SW480 (cell line): ENCODE data around the gene WDPCP.
"Not testable (repeated sequence)": the region's sequence is repeated elsewhere in the genome, so short reads cannot be mapped to it uniquely, and the experiment has no call there.

Experiments
- DNase-seq: peaks from one replicate; pipeline ENCODE4 v3.0.0-alpha.2; 2016; ENCODE audit warnings: low spot score

Gene WDPCP

DNA sequence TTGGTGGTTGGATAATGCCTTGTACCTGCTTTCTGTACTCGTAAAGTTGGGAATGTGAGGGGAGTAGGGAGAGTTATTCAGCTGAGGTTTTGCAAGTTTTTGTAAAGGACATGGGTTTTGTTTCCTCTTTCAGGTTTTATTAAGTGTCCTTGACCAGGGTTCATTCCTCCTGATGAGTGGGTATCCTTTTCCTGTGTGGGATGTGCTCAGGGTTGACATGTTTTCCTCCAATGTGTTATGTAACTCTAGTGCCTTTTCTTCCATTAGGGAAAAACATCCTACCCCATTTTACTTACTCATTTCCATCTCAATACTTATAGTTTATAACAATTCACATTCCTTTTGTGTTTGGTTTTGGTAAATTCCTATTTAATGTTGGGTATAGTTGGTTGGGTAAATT is 489.2 kb downstream of the WDPCP start:
- no peak for DNase-seq

GRCh38 chr2:63096491-63096890 is 491.8 kb downstream of the WDPCP start:
- no peak for DNase-seq

DNA sequence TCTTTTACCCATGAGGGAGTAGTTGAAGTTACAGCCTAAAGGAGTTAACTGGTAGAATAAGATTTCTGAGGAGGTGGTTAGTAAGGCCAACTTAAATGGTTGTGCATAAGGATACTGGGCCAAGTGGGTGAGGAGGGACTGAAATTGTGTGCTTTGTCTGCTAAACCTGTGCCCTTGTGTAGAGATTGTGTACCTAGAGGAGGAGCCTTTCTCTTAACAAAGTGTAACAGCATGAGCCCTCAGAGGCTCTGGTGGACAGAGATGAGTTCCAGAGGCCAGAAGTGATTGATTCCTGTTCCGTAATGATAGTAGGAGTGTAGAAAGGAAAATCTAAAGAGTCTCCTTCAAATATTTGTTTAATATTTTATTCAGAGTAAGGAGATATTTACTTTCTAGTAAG is 494.8 kb downstream of the WDPCP start:
- DNase-seq, result no peak

- no peak for DNase-seq
Observed at GRCh38 chr2:63092857-63093256, 495.4 kb downstream of the WDPCP start.

- no peak for DNase-seq
Observed at GRCh38 chr2:63092401-63092800, 495.9 kb downstream of the WDPCP start.

DNA sequence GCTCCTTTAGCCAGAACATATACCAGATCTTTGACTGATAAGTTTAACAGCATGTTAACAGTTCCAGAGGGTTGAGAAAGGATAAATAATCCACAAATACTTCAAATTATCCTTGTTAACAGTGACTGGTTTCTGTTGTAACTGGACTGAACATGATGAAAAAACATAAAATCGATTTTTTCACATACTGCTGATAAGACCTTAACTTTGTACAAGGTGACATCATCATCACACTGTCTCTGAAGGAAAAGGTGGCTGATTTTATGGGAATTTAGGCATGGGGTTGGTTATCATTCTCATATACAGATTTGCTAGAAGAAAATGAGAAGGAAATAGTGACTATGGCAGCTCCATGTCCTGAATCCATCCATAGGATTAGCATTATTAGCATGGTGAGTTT is 501.6 kb downstream of the WDPCP start:
- no peak for DNase-seq

DNA sequence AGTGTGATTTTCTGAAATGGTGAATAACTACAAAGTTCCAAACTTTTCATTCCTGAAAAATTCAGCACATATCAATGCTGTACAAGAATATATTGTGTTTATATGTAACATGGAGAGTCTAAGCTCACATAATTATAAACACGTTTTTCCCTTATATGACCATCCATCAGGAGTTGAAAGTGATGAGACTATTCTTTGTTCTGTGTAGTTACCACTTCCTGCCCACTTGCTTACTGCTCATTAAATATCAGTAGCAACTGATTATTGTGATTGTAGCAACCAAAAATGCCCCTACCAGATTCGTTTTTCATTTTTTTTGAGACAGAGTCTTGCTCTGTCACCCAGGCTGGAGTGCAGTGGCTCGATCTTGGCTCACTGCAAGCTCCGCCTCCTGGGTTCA is 506.9 kb downstream of the WDPCP start:
- no peak for DNase-seq

DNA sequence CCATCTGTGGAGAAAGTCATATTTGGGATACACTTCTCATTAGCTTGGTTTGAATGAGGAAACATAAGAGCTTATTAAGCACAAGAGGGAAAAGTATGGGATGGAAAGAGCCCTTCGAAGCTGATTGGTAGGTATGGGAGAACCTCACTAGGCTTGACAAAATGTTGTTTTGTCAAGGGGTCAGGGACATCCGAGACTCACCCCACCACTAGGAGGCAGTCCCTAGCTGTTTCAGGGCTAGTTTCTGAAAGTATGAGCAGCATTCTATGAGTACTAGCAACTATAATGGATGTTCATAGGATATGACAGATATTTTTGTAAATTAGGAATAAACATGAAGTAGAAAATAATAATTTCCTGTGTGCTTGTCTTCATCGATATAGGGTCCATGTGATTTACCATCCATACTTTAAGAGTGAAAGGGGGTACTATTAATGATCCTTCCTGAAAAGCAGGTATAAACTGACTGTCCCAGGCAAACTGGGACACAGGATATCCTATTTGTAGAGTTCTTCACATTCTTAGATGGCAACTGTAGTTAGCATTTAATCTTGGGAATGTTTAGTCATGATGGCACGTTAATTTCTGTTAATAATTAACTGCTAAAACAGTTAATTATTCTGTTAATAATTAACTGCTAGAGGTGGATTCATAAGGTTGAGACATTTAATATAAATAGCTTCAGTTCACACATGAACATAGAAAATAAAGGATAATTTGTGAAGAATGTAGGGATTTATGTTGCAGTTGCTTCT is 509.2 kb downstream of the WDPCP start:
- DNase-seq, result peak; percentile 53

GRCh38 chr2:63074399-63074798 is 513.9 kb downstream of the WDPCP start:
- not testable (repeated sequence) for DNase-seq

DNA sequence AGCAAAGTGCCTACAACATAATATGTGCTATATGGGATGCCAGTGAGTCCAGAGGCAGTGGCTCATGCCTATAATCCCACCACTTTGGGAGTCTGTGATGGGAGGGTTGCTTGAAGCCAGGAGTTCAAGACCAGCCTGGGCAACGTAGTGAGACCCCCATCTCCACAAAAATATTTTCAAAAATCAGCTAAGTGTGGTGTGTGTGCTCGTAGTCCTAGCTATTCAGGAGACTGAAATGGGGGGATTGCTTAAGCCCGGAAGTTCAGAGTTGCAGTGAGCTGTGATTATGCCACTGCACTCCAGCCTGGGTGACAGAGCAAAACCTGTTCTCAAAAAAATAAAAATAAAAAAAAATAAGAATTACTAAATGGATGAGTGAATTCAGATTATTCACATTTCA is 514.3 kb downstream of the WDPCP start:
- DNase-seq, result no peak

GRCh38 chr2:63071664-63072063 is 516.6 kb downstream of the WDPCP start:
- DNase-seq, result no peak
